Upper lobe of left lung (tissue), 6 donors: ENCODE measurements around the gene RGS19. TPM values are rescaled to one million over a fixed set of nuclear protein-coding genes. Genes with fewer than 3 reads are reported as not detected.
A peak's percentile ranks its signal among the peaks of the same experiment; 100 is the strongest.

Source experiments
- ATAC-seq, 2 donors: fragments of 200-7000 bp; cut with Tn5 transposase; one replicate each; pipeline ENCODE4 v1.9.1; 2022; ENCODE audit warnings: mild to moderate bottlenecking in 2 of 2, moderate library complexity in 2 of 2; ENCODE audit not compliant: low FRiP score in 2 of 2
- DNase-seq, 2 donors: peaks; one replicate each; pipeline ENCODE4 v3.0.0-alpha.2; 2019 to 2020
- H3K27ac ChIP-seq, 4 donors: fragments of 200-600 bp; sonication (generic); one replicate each; pipeline ENCODE4 v1.5.1; 2016 to 2019
- H3K27me3 ChIP-seq, 4 donors: fragments of 200-600 bp; sonication (generic); one replicate each; pipeline ENCODE4 v1.5.1; 2017 to 2019
- H3K36me3 ChIP-seq, 4 donors: fragments of 200-600 bp; sonication (generic); one replicate each; pipeline ENCODE4 v1.5.1; 2016 to 2019
- H3K4me1 ChIP-seq, 4 donors: fragments of 200-600 bp; sonication (generic); one replicate each; pipeline ENCODE4 v1.5.1; 2018 to 2019
- H3K4me3 ChIP-seq, 4 donors: fragments of 200-600 bp; sonication (generic); one replicate each; pipeline ENCODE4 v1.5.1; 2017 to 2019; ENCODE audit warnings: mild to moderate bottlenecking in 2 of 4, moderate library complexity in 1 of 4
- H3K9me3 ChIP-seq, 4 donors: fragments of 200-600 bp; sonication (generic); one replicate each; pipeline ENCODE4 v1.5.1; 2018 to 2019
- EP300 ChIP-seq, 4 donors: sonication (generic); formaldehyde crosslinking; IDR thresholded peaks; one replicate each; pipeline ENCODE4 v1.5.1; 2017; ENCODE audit warnings: antibody characterized with exemption in 4 of 4, control low read depth in 2 of 4
- POLR2A ChIP-seq, 4 donors: fragments of 450-650 bp; IDR thresholded peaks; one replicate each; pipeline ENCODE4 v1.5.1; 2016 to 2017; ENCODE audit warnings: antibody characterized with exemption in 4 of 4, mild to moderate bottlenecking in 2 of 4
- POLR2AphosphoS5 ChIP-seq, 2 donors: sonication (generic); formaldehyde crosslinking; IDR thresholded peaks; one replicate each; pipeline ENCODE4 v1.5.1; 2017; ENCODE audit warnings: antibody characterized with exemption in 2 of 2
- WGBS, 2 donors: methylation state at CpG; one replicate each; pipeline ENCODE4 v1.1.5; 2017 to 2018; 5-methylcytosine and 5-hydroxymethylcytosine counted together
- total RNA-seq, 6 donors: library from RNA; depleted of rRNA in 4 of 6; stranded (reverse); fragments of >200 nt in 4 of 6; gene quantifications; one replicate each; pipeline versions ENCODE4 v1.1.0 to v1.2.1, GENCODE V29; 2016 to 2021
- TF ChIP-seq, protein P1 (sequence below), 6 experiments: fragments of 450-650 bp in 4 of 6; fragments of 200-600 bp in 2 of 6; sonication (generic) in 2 of 6; IDR thresholded peaks; one replicate each; pipeline ENCODE4 v1.5.1; 2016 to 2019; ENCODE audit warnings: antibody characterized with exemption in 6 of 6
- donor health status: DM: no; HTN: no; CAD: no; lungs with moderate emphysema.
- donor health status: DM: no; HTN: yes; CAD: no; lungs with severe emphysema.

RGS19 gene
- total RNA-seq, 6 donors from 2014 or later: 21.5 to 70.8 (median 55.6) TPM

DNA sequence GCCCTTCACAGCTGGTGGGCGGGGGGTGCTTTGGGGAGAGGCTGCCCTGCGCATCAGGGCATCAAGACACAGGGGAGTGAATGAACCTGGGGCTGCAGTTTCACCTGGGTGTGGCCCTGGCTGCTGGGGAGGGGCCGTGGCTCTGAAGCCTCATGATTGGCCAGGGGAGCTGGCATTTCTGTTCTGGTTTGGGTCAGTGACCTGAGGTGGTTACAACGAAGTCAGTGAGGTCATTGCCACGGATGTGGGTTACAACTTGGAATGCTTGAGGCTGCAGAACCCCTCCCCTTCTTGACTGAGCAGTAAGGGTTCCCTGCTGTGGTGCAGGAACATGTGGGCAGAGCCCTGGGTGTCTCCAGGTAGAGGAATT is 13.4 kb downstream of the RGS19 start:
- peaks cover 24 to 45% (median 28%) of the 10 kb centered on the region in 4 donors for H3K4me1 ChIP-seq
- no peak overlapping the region for H3K4me3 ChIP-seq
- H3K27ac ChIP-seq: no peak overlapping the region
- WGBS, 2 donors: 25 to 49% methylated on average over 2 to 5 of the region's 5 CpGs
- DNase-seq (peak; percentile 46 to 47), ATAC-seq (no peak)
- no peak for TF ChIP-seq POLR2A (IDR thresholded peaks at IDR 0.05)
- H3K27me3 ChIP-seq: no peaks in the 10 kb centered on the region
- no peaks in the 10 kb centered on the region for H3K9me3 ChIP-seq
- no peaks in the 10 kb centered on the region for H3K36me3 ChIP-seq

DNA sequence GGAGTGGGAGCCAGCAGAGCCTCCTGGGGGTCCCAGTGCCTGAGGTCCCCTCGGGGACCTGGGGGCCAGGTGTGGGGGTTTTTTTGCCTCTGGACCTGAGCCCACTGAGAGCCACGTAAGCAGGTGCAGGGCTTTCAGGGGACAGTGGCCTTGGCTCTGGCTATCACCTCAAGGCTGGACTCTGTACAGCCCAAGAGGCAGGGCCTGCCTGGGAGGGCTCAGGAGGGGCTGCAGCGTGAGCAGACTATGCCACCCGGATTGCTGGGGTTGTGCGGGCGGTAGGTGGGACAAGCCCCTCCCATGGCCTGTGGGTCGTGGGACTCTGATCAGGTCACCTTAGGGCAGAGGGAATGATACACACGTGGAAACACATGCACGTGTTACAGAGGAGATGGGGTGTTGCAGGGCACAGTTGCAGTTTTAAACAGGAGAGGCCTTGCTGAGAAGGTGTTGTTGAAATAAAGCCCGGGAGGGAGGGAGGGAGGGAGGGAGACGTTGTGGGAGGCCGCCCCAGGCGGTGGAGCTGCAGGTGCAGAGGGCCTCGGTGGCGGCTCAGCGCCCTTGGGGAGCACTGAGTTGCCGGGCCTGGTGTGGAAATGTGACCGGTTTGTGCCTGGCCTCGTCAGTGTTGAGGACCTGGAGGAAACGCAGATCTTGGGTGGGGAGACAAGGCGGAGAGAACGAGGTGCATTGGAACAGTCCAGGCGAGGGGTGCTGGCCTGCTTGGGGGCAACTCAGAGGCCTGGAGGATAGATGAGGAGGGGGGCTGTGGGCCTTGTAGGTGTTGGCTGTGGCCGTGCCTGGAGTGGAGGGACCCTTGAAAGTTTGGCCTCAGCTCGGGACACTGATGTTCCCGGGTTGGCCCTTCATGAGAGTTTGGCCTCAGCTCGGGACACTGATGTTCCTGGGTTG is 14.0 kb downstream of the RGS19 start:
- Histone ChIP-seq H3K27me3 (no peaks in the 10 kb centered on the region), H3K4me1 (peaks cover 24 to 45% (median 28%) of the 10 kb centered on the region in 4 donors), H3K27ac (no peak overlapping the region), H3K9me3 (no peaks in the 10 kb centered on the region), H3K36me3 (no peaks in the 10 kb centered on the region), H3K4me3 (no peak overlapping the region)
- TF ChIP-seq EP300 (IDR thresholded peaks at IDR 0.05) (no peak), POLR2A (IDR thresholded peaks at IDR 0.05) (no peak)
- 51% methylated on average over 21 to 27 of the region's 27 CpGs for WGBS, 2 donors
- peak in 1 of 2 donors; percentile 60 for DNase-seq
- no peak for ATAC-seq

DNA sequence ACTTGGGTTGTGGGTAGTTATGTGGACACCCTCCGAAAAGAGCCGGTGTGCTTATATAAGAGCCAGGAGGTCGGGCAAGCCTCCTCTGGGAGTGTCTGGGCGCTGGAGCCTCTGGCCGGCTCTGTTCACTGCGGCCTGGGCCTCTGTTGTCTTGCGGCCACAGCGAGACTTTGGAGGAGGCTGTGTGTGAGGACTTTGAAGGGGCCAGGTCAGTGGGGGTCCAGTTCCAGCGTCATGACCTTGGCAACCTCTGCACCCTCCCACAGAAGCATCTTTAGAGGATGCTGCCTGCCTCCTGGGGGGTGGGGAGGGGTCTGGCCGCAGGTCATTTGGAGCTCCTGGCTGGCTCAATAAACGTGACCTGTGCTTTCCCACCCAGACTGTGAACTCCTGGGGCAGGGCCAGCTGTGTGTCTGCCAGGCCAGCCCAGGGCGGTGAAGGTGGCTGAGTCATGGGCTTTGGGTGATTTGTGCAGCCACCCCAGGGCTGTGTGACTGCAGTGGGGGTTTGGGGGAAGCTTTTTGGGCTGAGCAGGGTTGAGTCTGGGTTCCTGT is 15.1 kb downstream of the RGS19 start:
- WGBS, 2 donors: 46 to 48% methylated on average over 9 to 12 of the region's 12 CpGs
- Histone ChIP-seq H3K36me3 (no peaks in the 10 kb centered on the region), H3K27ac (peak overlapping the region in 2 of 4 donors; percentile 68 to 85), H3K4me3 (peak overlapping the region in 3 of 4 donors; percentile 78 to 95 (median 83)), H3K4me1 (peaks cover 24 to 38% (median 28%) of the 10 kb centered on the region in 4 donors), H3K9me3 (no peaks in the 10 kb centered on the region), H3K27me3 (no peaks in the 10 kb centered on the region)
- TF ChIP-seq POLR2A (IDR thresholded peaks at IDR 0.05) (no peak), POLR2AphosphoS5 (IDR thresholded peaks at IDR 0.05) (no peak)
- TF ChIP-seq, protein P1, sequence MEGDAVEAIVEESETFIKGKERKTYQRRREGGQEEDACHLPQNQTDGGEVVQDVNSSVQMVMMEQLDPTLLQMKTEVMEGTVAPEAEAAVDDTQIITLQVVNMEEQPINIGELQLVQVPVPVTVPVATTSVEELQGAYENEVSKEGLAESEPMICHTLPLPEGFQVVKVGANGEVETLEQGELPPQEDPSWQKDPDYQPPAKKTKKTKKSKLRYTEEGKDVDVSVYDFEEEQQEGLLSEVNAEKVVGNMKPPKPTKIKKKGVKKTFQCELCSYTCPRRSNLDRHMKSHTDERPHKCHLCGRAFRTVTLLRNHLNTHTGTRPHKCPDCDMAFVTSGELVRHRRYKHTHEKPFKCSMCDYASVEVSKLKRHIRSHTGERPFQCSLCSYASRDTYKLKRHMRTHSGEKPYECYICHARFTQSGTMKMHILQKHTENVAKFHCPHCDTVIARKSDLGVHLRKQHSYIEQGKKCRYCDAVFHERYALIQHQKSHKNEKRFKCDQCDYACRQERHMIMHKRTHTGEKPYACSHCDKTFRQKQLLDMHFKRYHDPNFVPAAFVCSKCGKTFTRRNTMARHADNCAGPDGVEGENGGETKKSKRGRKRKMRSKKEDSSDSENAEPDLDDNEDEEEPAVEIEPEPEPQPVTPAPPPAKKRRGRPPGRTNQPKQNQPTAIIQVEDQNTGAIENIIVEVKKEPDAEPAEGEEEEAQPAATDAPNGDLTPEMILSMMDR (IDR thresholded peaks at IDR 0.05): no peak
- peak in 1 of 2 donors; percentile 56 for DNase-seq
- ATAC-seq: no peak

DNA sequence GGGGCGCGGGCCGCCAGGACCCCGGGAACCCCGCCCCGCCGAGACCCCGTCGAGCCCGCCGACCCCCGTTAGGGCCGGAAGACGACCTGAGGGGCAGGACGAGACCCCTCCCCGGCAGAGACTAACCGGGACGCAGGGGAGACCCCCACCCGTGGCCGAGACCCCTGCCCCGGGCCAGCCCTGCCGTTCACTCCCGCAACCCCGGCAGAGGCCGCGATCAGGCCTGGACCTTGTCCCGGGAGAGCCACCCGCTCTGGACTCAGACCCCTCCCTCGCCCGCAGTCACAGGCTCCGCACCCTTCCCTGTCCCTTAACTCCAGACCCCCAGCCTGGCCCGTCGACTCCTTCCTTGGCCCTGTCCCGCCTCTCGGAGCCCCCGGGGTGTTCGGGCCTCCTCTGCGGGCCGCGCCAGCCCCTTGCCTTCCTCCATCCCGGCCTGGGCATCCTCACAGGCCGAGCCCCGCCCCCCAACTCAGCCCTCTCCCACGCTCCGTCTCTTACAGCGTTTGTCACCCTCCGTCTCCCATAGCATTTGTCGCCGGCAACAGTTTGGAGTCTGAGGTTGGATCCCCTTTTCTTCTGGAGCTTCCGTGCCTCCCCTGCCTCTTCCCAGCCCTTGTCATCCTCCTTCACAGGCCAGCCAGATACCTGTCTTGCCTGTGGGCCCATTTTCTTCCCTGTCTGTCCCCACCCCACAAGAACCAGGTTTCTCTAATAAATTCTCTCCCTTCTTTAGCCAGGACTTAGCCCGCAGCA is 15.8 kb downstream of the RGS19 start:
- peak overlapping the region; percentile 68 to 85 (median 80) for H3K27ac ChIP-seq
- peaks cover 25 to 38% (median 28%) of the 10 kb centered on the region in 4 donors for H3K4me1 ChIP-seq
- H3K9me3 ChIP-seq: no peaks in the 10 kb centered on the region
- DNase-seq (peak in 1 of 2 donors; percentile 85), ATAC-seq (peak in 1 of 2 donors; percentile 41)
- no peak for TF ChIP-seq POLR2AphosphoS5 (IDR thresholded peaks at IDR 0.05)
- TF ChIP-seq POLR2A (IDR thresholded peaks at IDR 0.05): no peak
- no peak for TF ChIP-seq EP300 (IDR thresholded peaks at IDR 0.05)
- TF ChIP-seq, protein P1 (IDR thresholded peaks at IDR 0.05): no peak
- no peaks in the 10 kb centered on the region for H3K27me3 ChIP-seq
- WGBS, 2 donors: 5 to 10% methylated on average over 30 to 44 of the region's 51 CpGs
- H3K36me3 ChIP-seq: no peaks in the 10 kb centered on the region
- H3K4me3 ChIP-seq: peak overlapping the region; percentile 71 to 95 (median 80)

DNA sequence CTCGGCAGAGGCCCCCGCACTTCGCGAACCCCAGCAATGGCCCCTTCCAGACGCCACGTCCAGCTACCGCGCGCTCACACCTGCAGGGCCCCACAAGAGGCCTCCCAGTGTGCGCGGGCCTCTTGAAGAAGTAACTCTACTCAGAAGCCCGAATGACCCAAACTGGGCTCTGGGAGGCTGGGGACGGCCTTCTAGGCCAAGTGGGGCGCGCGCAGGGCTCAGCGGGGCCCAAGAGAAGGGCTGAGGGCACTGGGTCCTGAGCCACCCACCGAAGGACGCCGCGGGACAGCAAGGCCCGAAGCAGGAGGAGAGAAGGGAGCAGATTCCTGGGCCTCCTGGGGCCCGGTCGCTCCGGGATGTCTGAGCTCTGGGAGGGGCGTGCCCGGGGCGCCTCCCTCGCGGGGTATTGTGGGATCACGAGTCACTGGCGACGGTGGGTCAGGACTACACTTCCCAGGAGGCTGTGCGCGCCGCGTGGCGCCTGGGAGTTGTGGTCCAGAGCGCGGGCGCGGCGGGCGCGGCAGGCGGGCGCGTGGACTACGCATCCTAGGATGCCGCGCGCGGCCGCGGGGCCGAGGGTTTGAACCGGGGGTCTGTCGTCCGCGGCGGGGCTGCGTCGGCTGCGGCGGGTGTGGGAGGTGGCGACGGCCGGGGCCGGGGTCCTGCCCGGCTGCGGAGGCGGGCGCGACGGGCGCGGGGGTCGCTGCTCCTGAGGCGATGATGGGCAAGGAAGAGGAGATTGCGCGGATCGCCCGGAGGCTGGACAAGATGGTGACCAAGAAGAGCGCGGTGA is 16.5 kb downstream of the RGS19 start, which contains the start of gene TCEA2:
TCEA2 (plus strand) TSS at position 603 of the 793 bp plus-strand sequence; CDS start at position 718, 115 bp downstream.
- WGBS, 2 donors: 12 to 22% methylated on average over 10 to 80 of the region's 85 CpGs
- TF ChIP-seq, protein P1 (IDR thresholded peaks at IDR 0.05): peak in 2 of 6 experiments; percentile 9 to 28
- TF ChIP-seq EP300 (IDR thresholded peaks at IDR 0.05): no peak
- TF ChIP-seq POLR2AphosphoS5 (IDR thresholded peaks at IDR 0.05): peak; percentile 71 to 86
- TF ChIP-seq POLR2A (IDR thresholded peaks at IDR 0.05): peak in 3 of 4 donors; percentile 71 to 94 (median 79)
- peak; percentile 96 to 97 for ATAC-seq
- peak; percentile 98 to 100 for DNase-seq
- Histone ChIP-seq H3K27ac (peak within 1 kb of the TSS; percentile 74 to 86 (median 85)), H3K27me3 (no peaks in the 10 kb centered on the region), H3K4me3 (peak within 1 kb of the TSS; percentile 71 to 95 (median 80)), H3K9me3 (no peaks in the 10 kb centered on the region), H3K4me1 (peaks cover 32 to 44% (median 33%) of the 10 kb centered on the region in 4 donors), H3K36me3 (no peaks in the 10 kb centered on the region)
